Hematopoietic multipotent progenitor cell (in vitro differentiated cells): ENCODE results near the gene DNM1. TPM values are rescaled to one million over a fixed set of nuclear protein-coding genes. Genes with fewer than 3 reads are reported as not detected.
A peak's percentile ranks its signal among the peaks of the same experiment; 100 is the strongest.

Source experiments
- DNase-seq, 3 donors: peaks; one replicate each; pipeline ENCODE4 v3.0.0-alpha.2; 2011 to 2015; ENCODE audit warnings: low read depth in 2 of 3, low spot score in 2 of 3
- small RNA-seq: library from RNA; depleted of rRNA; stranded (forward); fragments of <200 nt; gene quantifications from one replicate; pipeline ENCODE3, GENCODE V24; 2012
- total RNA-seq: library from RNA; depleted of rRNA; stranded (reverse); fragments of >200 nt; gene quantifications from one replicate; pipeline ENCODE4 v1.2.3, GENCODE V29; 2012

Gene DNM1
- total RNA-seq, 1 donor, result 11.0 TPM

- DNase-seq, result no peak
Observed at GRCh38 chr9:128297221-128297773, 94.1 kb downstream of the DNM1 start.

- DNase-seq, result no peak
Observed at GRCh38 chr9:128298535-128299482, 95.6 kb downstream of the DNM1 start.

GRCh38 chr9:128304136-128304970 lies 101.2 kb downstream of the DNM1 start:
- DNase-seq, result no peak

Small RNAs within 50 kb of the gene (small RNA-seq; reads per million reads assigned to genes)
- gene MIR199B (98.8 reads per million, percentile 97 among the genes with 10 or more reads in this experiment), gene MIR3154 (0.81 reads per million, percentile 19 among the genes with 10 or more reads in this experiment)

Other genes with a start within 250 kb of the DNM1 start
- gene EEIG1, start 222.4 kb upstream of the DNM1 start, total RNA-seq, result 3.8 TPM
- gene NAIF1, start 136.1 kb upstream of the DNM1 start, total RNA-seq, result 14.0 TPM
- gene SLC25A25, start 135.1 kb upstream of the DNM1 start, total RNA-seq, result 14.8 TPM
- gene PTGES2, start 75.7 kb upstream of the DNM1 start, total RNA-seq, result 54.4 TPM
- gene LCN2, start 53.9 kb upstream of the DNM1 start, total RNA-seq, result 2.2 TPM
- gene BBLN, start 43.1 kb upstream of the DNM1 start, total RNA-seq, result 109 TPM
- 75.7 TPM for gene CIZ1, start 11.8 kb upstream of the DNM1 start, total RNA-seq
- 29.4 TPM for gene GOLGA2, start 72.6 kb downstream of the DNM1 start, total RNA-seq
- 14.8 TPM for gene SWI5, start 72.9 kb downstream of the DNM1 start, total RNA-seq
- 24.2 TPM for gene TRUB2, start 119.1 kb downstream of the DNM1 start, total RNA-seq
- gene COQ4, start 119.5 kb downstream of the DNM1 start, total RNA-seq, result 61.9 TPM
- gene SLC27A4, start 137.1 kb downstream of the DNM1 start, total RNA-seq, result 23.2 TPM
- gene URM1, start 168.0 kb downstream of the DNM1 start, total RNA-seq, result 28.5 TPM
- gene CERCAM, start 217.5 kb downstream of the DNM1 start, total RNA-seq, result 29.1 TPM